SU-DHL-6 (cell line): Measurements from ENCODE around the gene SIRT6.

ENCODE experiments used
- CTCF ChIP-seq: fragments of 200-600 bp; sonication (generic); IDR thresholded peaks from one replicate; pipeline ENCODE4 v1.5.1; 2017; ENCODE audit warnings: antibody characterized with exemption, mild to moderate bottlenecking, low read length, moderate library complexity; ENCODE audit not compliant: insufficient read depth, poor library complexity, severe bottlenecking
- EZH2phosphoT487 ChIP-seq: fragments of 200-600 bp; sonication (generic), shearing (Covaris generic); conservative IDR thresholded peaks from 2 replicates; pipeline ENCODE4 v1.6.1; 2018; ENCODE audit warnings: mild to moderate bottlenecking, antibody characterized with exemption, low read length, moderate library complexity, mixed read lengths

- TF ChIP-seq CTCF: no peak
- TF ChIP-seq EZH2phosphoT487: no peak
Measured at GRCh38 chr19:4154571-4155312, 27.6 kb downstream of the SIRT6 start.
